HG03039 (cell line): ENCODE results near the gene ARMC6.

ENCODE experiments used
- ATAC-seq: cut with Tn5 transposase; IDR thresholded peaks from one replicate; pipeline ENCODE4 v1.9.1; 2021; ENCODE audit warnings: mild to moderate bottlenecking, moderate library complexity; ENCODE audit not compliant: unreplicated experiment

Gene ARMC6

GRCh38 chr19:19033426-19034203, at the start of gene ARMC6, which contains the start of gene SUGP2:
Gene ARMC6, plus strand, starts transcription at chr19:19033603. Its CDS starts 607 bp downstream, at chr19:19034210.
Gene SUGP2, minus strand, starts transcription at chr19:19033517. Its CDS starts 2,446 bp downstream, at chr19:19031071.
- peak; percentile 74 for ATAC-seq

- ATAC-seq = no peak
Measured at GRCh38 chr19:18984251-18984650, 49.2 kb upstream of the ARMC6 start.

DNA sequence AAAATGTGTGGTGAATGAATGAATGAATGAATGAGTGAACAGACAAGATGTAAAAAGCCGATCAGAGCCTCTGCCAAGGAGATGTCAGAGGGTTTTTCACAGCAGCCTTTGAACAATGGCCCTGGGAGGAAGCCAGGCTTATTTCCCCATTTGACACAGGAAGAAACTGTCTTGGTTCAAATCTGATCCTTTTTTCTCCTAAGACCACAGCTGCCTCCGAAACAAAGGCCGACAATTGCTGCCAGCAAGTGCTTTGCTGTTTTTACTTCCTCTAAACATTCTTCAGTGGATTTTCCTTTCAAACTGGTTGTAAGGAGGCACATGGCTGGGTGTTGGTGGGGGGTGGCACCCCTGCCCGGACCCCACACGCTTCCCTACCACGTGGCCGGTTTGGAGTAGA, 48.1 kb upstream of the ARMC6 start:
- ATAC-seq = no peak

DNA sequence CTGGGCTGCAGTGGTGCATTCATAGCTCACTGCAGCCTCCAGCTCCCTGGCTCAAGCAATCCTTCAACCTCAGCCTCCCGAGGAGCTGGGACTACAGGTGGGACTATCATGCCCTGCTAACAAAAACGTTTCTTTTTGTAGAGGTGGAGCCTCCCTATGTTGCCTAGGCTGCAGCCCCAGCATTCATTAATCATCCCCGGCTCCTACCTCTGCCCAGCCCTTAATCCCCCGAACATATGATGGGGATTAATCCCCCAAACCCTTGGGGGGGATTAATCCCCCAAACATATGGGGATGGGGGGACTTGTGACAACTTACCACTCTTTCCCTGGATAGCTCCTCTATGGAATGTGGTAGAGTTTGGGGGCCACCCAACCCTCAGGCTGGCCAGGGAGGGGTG, 45.9 kb upstream of the ARMC6 start:
- no peak for ATAC-seq

- ATAC-seq = no peak
Measured at GRCh38 chr19:18989316-18989715, 44.1 kb upstream of the ARMC6 start.

DNA sequence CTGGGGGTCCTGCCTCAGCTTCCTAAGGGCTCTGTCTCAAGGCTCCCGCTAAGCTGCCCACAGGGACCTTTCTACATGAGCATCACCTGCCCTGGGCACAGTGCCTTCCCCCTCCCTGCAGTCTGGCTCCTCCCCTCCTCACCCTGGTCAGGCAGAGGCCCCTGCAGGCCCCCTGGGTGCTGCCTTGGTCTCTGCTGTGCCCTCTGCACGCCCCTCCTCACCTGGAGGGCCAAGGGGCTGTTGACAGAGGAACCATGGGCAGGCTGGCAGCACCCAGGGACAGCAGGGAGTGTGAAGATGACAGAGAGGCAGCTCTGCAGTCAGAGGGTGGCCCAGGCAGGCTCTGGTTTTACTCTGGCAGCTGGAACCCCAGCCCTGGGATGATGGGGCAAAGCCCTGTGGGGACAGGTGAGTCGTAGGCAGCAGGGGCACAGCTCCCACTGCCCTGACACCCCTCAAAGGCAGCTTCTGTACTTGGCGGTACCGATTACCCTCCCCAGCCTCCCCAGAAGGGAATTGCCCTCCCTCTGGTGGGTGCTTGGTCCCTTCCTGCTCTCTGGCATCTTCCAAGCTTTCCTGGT, 43.2 kb upstream of the ARMC6 start:
- no peak for ATAC-seq

DNA sequence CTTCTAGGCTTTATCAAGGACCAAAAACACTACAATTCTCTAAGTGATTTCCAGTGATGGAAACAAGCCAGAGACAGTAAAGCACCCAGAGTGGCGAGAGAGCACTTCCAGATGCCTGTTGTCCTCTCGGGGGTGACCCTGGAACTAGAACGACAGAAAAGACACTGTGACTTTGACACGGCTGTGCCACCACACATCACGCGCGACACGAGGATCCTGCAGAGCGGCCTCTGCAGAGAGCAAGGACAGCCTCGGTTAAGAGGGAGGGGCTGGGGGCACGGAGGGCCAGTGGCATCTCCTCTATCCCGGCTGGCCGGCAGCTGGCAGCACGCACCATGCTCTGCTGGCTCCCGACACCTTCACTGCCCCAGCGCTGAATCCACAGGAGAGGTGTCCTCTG, 42.4 kb upstream of the ARMC6 start:
- ATAC-seq = no peak

DNA sequence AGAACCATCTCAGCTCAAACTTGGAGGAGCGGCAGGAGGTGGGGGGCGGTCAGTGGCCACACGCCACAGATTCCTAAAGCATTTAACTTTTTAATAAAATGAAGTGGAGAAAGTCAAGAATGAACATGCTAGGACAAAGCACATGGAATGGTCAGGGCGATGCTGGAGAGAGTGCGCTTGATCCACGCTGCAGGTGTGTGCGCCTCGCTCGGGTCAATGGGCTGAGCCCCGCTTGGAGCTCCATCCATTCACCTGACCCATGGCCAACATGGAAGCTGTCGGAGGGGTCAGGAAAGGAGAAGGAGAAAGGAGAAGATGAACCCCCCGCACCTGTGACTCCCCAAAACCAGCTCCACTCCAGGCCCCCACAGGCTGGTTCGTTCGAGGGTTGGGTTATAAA, 41.9 kb upstream of the ARMC6 start:
- ATAC-seq = no peak

DNA sequence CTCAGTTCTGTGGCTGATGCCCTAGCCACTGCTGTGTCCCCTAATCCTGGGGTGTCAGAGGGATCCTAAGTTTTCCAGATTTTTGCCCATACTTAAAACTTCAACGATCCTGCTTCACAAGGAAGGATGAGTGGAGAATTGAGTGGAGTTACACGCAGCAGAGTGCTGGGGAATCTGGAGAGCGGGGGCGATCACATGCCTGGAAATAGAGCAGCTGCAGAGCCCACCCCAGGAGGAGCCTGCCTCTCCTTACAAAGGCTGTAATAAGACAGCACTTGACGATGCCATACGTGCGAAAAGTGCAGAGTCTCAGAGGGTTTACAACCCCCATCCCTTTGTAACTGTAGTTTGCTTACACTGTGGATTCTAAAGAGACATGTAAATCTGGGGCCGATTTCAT, 40.7 kb upstream of the ARMC6 start:
- ATAC-seq = no peak

DNA sequence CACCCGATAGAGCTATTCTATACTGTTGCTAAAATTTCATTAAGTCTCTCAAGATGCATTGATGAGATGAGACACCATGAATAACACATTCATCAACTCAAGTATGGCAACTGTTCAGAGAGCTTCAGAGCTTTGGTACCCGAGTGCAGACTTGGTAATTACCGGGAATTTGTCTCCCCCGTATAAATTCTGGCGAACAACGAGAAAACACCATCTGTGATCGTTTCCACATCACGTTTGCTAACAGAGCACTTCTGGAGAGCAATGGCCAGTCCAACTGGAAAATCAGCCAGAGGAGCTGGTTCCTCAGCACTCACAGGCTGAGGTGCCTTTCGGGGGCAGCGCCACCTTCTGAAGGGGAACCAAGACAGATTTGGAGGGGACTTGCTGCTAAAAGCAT, 40.3 kb upstream of the ARMC6 start:
- ATAC-seq = no peak

DNA sequence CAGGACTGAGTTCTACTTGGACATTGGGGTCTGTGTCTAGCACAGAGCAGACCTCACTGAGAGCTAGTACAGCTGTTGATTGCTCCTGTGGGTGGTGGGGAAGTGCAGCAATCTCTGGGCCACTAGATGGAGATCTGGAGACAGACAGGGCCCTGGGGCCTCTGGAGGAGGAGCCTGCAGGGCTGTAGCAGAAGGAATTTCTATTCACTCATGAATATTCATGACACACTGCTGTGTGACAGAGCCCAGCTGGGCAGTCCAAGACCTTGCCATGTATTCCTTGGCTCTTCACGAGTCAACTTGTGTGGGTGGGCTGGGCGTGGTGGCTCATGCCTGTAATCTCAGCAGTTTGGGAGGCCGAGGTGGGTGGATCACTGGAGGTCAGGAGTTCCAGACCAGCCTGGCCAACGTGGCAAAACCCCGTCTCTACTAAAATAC, 37.6 kb upstream of the ARMC6 start:
- ATAC-seq = no peak

GRCh38 chr19:18996351-18996750, 37.1 kb upstream of the ARMC6 start:
- ATAC-seq = no peak

DNA sequence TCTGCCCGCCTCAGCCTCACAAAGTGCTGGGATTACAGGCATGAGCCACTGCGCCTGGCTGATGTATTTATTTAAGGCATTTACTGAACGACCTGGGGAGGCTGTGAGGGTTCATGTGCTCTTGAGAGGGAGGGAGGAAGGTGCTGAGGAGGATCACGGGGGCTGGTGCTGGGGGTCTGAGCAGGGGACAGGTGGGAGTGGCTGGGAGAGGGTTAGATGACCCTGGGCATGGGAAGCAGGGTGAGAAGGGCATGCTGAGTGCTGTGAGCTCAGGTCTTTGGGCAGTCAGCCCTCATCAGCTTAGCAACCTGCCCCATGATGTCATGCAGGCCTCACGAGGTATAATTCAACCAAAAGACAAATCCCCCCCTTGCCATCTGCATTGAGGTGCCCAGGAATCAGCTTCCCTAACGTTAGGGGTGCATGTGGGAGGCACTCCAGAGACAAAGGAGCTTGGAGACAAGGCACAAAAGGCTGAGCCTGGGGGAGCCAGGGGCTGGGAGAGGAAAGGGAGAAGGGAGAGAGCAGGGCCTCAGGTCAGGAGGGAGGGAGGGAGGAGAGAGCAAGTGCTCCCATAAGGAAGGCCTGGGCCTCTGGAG, 36.5 kb upstream of the ARMC6 start:
- ATAC-seq = no peak

- ATAC-seq = no peak
Measured at GRCh38 chr19:18998276-18998675, 35.1 kb upstream of the ARMC6 start.

DNA sequence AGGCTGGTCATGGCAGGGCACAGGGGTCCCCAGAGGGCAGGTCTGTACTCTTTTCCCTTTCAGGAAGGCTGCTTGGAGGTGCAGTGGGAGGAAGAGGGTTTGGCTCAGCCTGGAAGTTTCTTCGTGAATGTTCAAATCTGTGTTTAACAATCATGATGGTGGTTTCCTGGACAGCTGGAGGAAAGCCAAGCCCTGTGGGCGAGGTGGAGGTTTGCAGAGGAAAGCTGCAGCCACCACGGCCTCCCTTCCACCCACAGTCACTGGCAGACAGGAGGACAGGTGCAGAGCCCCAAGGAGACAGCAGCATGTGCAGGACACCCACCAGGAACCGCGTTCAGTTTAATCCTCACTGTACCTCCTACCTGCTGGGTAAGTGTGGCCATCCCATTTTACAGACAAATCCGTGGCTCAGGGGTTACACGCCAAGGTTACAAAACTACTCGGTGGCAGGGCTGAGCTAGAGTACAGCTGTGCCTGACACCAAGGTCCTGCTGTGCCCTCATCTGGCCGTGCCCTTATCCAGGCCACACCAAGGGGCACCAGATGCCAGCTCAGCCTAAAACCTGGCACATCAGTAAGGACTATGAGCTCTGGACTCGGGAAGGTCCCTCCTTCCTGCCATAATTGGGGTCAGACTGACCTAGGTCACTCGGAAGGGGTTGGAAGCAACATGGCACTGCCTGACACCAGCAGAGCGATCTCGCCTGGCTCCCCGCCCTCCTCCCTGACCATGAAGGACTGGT, 34.2 kb upstream of the ARMC6 start:
- no peak for ATAC-seq

GRCh38 chr19:18999896-19000620, 33.3 kb upstream of the ARMC6 start:
- ATAC-seq = no peak

DNA sequence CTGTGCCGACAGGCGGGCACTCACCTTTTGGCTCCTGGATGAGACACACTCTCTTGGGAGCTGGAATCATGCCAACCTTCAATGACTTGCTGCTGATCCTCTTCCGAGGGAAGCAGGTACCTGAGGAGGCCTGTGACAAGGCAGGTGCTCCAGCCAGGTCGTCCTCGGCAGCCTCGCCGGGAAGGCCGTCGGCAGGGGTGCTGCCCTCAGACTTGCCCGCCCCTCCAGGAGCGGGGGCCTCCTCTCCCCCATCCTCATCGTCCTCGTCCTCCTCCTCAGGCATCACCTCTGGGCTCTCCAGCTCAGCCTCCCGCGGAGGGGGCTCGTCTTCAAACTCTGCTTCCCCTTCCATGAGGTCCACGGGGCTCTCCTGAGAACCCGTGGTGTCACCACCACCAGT, 29.3 kb upstream of the ARMC6 start:
- no peak for ATAC-seq

DNA sequence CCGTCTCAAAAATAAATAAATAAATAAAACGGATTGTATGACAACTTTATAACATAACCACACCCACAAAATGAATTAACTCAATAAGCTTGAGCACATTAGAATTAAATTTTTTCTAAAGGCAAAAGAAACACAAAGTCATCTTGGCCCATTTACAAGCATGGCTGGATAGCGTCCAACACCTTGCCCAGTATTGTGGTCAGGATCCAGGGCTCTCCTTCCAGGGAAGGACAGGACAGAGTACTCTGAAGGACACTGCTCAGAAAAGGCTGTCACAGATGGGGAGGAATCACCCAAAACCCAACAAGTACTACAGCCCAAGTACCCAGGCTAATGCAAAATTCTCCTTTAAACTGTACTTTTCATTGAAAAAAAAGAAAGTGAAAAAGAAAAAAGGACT, 27.2 kb upstream of the ARMC6 start:
- no peak for ATAC-seq

DNA sequence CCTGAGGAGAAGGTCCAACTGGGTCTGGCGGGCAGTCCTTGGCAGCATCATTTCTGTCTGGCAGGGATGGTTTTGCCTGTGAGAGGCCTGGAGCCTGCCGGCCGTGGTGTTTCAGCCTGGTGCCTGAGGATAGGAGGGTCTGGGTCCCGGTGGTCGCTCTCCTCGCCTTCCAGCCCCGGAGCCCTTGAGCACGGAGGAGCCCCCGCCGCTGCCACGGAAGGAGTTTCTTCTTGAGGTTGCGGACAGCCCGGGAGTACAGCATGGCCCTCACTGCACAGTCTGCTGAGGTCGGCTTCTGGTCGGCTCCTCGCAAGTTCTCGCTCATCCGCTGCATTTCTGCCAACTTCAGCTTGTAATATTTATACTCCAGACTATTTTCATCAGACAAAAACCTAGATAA, 23.5 kb upstream of the ARMC6 start:
- no peak for ATAC-seq

GRCh38 chr19:19010551-19010950, 22.9 kb upstream of the ARMC6 start:
- no peak for ATAC-seq

GRCh38 chr19:19021115-19021514, 12.3 kb upstream of the ARMC6 start:
- ATAC-seq = no peak
